LoVo (cell line): ENCODE data around the gene INSYN2B.
"Not testable (repeated sequence)": the region's sequence is repeated elsewhere in the genome, so short reads cannot be mapped to it uniquely, and the experiment has no call there.

ENCODE experiments used
- DNase-seq: peaks from one replicate; pipeline ENCODE4 v3.0.0-alpha.2; 2016; ENCODE audit warnings: low spot score

Gene INSYN2B

GRCh38 chr5:169971780-169972179, 8.5 kb downstream of the INSYN2B start:
- DNase-seq, result no peak

DNA sequence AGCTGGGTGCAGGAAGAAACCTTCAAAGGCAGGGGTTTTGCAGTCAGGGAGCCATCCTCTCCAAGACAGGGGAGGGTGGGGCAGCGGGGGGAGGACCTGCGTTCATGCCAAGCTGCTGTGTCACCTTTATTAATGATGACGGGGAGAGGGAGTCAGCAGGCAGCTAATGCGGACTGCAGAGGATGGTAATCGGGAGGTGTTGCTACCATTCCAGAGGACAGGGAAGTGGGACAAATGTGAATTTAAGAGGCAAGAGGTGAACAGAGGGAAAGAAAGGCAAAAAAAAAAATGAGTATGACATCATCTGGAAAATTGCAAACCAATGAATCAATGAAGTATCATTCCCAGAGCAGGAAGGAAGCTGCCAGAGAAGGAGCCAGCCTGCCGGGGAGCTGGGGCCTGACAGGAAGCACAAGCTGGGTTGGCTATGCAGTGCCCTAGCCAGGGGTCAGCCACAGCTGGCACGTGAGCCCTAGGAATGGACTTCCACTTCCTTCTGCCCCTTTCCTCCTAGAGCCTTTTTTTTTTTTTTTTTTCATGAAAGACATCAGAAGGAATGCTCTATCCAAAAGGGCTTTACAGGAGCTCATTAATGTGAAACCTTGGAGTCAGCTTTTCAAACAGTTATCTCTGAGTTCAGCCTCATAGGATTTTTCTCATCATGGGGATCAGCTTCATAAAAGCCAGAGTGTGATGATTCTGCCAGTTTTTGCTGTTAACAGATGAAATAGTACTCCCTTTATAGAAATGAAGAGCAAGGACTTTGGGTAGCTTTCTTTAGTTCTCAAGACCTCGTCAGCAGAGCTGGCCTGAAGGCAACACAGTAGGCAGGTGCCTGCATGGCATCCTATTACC, 9.2 kb downstream of the INSYN2B start:
- peak; percentile 27 for DNase-seq

- DNase-seq, result no peak
Measured at GRCh38 chr5:169970339-169970738, 10.0 kb downstream of the INSYN2B start.

GRCh38 chr5:169964246-169964645, 16.0 kb downstream of the INSYN2B start:
- no peak for DNase-seq

- DNase-seq, result no peak
Measured at GRCh38 chr5:169960659-169961058, 19.6 kb downstream of the INSYN2B start.

GRCh38 chr5:169958278-169958677, 22.0 kb downstream of the INSYN2B start:
- DNase-seq, result no peak

DNA sequence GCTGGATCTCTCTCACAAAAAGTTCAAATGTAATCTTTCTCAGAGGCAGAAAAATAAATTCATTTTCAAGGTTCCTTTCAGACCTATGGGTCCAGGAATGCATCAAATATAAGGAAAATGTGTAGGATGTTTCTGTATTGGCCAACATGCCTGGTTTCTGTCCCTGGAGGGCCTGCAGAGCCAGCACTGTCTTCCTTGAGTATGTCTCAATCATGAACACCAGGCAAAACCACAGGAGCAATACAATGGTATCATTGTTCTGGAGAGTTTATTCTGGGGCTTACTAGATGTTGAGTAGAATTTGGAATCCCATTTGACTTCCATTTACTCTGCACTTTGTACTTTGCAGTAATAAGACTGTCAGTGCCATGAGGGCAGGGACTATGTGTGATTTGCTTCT, 23.5 kb downstream of the INSYN2B start:
- DNase-seq, result no peak

DNA sequence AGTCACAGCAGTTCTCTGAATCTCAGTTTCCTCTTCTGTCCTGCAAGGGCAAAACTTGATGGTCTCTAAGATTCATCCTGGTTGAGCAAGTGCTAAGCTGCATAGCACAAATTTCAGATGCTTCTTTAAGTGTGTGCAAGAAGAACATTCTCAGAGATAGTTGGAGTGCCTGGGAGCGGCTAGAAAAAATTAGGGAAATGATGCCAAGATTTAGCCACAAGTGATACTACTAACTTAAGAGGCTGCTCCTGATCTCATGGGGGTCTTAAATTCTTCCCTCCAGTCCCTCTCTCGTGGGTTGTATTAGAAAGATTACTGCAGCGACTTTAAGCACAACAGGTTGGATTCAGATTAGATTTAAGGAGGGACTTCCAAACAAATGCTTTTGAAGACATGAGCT, 24.2 kb downstream of the INSYN2B start:
- DNase-seq, result no peak

DNA sequence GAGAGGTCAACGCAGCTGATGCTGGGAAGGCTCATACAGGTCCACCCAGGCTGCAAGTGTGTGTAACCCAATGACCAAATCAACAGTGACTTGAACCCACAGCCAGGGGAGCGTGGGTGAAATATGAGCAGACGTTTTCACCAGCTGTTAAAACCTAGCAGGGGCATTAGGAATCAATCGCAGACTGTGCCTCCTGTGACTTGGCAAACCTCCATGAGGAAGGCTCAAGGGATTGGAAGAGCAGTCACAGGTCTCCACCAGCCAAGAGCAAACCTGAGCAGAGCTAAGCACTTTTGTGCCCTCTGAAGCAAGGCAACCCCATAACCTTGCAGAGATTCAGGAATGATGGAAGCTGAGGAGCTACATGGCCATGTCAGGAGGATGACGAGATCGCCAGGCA, 25.5 kb downstream of the INSYN2B start:
- no peak for DNase-seq

DNA sequence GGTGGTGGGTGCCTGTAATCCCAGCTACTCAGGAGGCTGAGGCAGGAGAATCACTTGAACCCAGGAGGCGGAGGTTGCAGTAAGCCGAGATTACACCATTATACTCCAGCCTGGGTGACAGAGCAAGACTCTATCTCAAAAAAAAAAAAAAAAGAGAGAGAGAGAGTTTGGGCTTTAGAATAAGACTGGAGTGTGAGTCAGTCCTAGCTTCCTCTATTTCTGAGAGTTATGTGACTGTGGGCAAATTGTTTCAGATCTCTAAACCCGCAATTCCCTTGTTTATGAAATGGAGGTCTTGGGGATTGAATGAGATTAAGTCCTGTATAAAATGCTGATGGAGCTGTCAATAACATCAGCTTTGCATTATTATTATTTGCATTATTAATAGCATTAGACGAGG, 27.1 kb downstream of the INSYN2B start:
- not testable (repeated sequence) for DNase-seq

- DNase-seq, result no peak
Measured at GRCh38 chr5:169950333-169950732, 30.0 kb downstream of the INSYN2B start.

DNA sequence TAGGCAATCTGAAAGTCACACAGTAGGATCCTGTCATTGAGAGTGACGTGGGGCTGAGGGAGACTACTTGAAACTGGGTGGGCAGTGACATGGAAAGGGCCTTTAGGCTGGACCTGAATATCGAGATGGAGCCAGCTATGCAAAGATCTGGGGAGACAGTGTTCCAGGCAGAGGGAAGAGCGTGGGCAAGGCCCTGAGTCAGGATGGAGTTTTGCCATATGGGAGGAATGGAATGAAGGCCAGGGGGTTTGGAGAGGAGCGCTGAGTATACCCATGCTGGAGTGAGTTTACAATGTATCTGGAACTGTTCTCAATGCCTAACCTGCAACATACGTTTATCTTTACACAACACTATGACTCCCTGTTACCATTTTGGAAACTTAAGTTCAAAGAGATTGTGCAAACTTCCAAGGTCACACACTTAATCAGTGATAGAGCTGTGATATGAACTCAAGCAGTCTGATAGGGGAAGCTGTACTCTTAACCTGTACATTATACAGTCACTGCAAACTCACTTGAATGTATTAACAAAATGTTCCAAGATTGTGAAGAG, 33.5 kb downstream of the INSYN2B start:
- DNase-seq, result no peak

- no peak for DNase-seq
Measured at GRCh38 chr5:169945831-169946261, 34.4 kb downstream of the INSYN2B start.

DNA sequence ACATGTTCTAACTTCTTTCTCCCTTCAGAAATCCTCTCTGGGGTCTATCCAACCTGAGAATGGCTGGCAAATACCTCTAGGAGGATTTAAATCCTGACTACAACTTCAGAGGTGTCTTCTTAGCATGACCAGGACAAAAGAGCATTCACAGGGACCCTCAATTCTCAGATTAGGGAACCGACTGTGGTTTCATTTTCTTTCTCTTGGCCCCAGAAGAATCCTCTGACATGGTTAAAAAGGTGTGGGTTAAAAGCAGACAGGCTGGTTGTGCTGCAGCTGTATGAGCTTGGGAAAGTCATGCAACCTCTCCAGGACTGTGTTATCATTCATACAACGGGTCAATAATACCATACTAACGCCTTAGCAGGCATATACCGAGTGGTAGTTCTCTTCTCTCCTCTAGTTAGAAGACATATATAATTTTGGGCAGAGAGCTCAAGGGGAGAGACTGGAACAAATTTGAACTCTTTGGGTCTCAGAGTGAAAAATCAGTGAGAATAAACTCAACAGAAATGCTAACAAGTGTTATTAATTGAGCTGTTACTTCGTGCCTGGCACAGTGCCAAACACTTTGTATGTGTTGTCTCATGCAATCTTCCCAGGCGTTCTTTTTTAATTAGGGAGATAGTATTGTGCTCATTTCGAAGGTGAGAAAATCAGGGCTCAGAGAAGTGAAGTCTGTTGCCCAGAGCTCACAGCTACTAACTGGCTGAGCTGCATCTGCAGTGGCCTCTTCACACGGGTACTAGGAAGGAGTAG, 35.2 kb downstream of the INSYN2B start:
- DNase-seq, result no peak

GRCh38 chr5:169944115-169944514, 36.2 kb downstream of the INSYN2B start:
- DNase-seq, result no peak

GRCh38 chr5:169943026-169943425, 37.3 kb downstream of the INSYN2B start:
- DNase-seq, result no peak

GRCh38 chr5:169942181-169942580, 38.1 kb downstream of the INSYN2B start:
- no peak for DNase-seq

DNA sequence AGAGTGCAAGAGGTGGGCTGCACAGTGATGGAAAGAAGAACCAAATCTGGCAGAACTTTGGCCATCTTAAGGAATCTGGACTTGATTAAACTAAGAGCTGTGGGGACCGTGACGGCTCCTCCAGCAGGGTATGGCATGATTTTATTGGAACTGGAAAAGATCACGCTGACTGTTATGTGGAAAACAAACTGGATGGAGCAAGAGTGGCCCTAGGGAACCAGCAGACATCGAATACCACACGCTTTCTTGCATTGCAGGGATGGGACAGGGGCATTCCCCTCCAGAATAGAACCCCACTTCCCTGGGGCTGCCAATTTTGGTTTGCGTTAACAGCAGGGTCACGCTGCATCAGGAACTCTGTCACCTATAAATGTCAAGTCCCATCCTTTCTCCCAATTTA, 38.8 kb downstream of the INSYN2B start:
- no peak for DNase-seq

DNA sequence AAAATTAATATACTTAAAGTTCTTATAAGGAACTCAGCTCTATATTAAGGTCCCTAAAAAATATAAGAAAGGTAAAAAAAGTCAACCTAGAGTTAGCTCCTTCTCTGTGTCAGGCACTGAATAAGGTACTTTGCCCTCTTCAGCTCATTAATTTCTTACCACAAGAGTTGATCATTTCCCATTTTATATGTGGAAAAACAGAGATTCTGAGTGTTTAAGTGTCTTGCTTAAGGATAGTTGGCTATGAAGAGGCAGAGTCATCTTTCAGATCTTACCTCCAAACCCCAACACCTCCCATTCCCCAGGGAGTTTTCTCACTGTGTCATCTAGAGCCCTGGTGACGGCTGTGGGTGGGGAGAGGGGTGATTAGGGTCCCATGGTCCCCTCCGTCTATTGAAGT, 40.6 kb downstream of the INSYN2B start:
- no peak for DNase-seq

DNA sequence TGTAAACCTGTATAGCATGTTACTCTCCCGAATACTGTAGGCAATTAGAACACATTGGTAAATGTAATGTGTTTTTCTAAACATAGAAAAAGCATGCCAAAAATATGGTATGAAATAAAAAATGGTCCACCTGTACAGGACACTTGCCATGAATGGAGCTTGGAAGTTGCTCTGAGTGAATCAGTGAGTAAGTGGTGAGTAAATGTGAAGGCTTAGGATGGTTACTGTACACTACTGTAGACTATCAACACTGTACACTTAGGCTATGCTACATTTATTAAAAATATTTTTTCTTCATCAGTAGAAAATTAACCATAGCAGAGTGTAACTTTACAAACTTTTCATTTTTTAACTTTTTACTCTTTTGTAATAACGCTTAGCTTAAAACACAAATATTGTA, 41.9 kb downstream of the INSYN2B start:
- no peak for DNase-seq

- no peak for DNase-seq
Measured at GRCh38 chr5:169935762-169936161, 44.5 kb downstream of the INSYN2B start.

DNA sequence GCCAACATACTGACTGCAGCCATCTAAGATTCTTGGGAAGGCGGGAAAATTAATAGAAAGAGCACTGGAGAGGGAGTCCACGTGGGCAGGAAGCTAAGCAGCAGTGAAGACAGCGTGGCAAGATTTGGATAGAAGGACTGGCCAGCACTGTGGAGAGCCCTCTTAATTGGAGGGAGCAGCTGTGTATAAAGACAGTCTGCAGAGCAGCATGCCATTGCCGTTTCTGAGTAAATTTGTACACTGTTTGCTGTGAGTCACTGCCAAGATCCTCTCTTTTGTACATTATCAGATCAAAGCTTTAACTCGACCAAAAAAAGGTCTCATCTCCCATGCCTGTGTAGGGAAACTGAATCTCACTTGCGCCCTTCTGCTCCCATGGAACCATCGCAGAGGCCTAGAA, 45.3 kb downstream of the INSYN2B start:
- DNase-seq, result no peak

DNA sequence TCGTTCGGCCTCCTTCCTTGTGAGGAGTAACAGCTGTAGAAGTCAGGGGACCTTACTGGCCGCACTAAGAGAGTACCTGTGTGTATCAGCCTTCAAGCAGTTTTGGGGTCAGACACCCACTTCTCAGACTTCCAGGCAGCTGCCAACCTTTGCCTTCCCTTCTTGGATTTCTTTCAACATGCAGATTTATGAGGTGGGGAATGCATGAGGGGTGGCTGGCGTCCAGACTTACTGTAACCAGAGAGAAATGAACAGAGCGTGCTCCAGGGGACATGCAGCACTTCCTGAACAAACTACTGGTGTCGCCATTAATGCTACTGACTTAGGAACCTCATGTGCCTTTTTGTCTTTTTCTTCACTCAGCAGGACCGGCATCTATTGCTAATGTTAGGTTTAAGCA, 46.7 kb downstream of the INSYN2B start:
- no peak for DNase-seq
